HEK293T (cell line): ENCODE measurements around the gene CDC20B.
A peak's percentile ranks its signal among the peaks of the same experiment; 100 is the strongest.

ENCODE experiments used
- ARNT ChIP-seq: fragments of 450-650 bp; IDR thresholded peaks from 2 replicates; pipeline ENCODE4 v1.6.1; 2017; ENCODE audit warnings: mild to moderate bottlenecking
- BHLHE40 ChIP-seq: fragments of 450-650 bp; IDR thresholded peaks from 2 replicates; pipeline ENCODE4 v1.6.1; 2016; ENCODE audit warnings: mild to moderate bottlenecking, moderate library complexity, borderline replicate concordance
- CTBP1 ChIP-seq: fragments of 450-650 bp; IDR thresholded peaks from 2 replicates; pipeline ENCODE4 v1.6.1; 2016; ENCODE audit warnings: borderline replicate concordance
- FOXA1 ChIP-seq: fragments of 450-650 bp; IDR thresholded peaks from 2 replicates; pipeline ENCODE4 v1.6.1; 2016; ENCODE audit warnings: mild to moderate bottlenecking
- FOXK2 ChIP-seq: fragments of 450-650 bp; IDR thresholded peaks from 2 replicates; pipeline ENCODE4 v1.6.1; 2016; ENCODE audit warnings: mild to moderate bottlenecking
- FOXM1 ChIP-seq: fragments of 450-650 bp; IDR thresholded peaks from 2 replicates; pipeline ENCODE4 v1.6.1; 2017; ENCODE audit warnings: mild to moderate bottlenecking, borderline replicate concordance
- HDGF ChIP-seq: fragments of 450-650 bp; IDR thresholded peaks from 2 replicates; pipeline ENCODE4 v1.6.1; 2017; ENCODE audit warnings: antibody characterized with exemption, borderline replicate concordance
- NFRKB ChIP-seq: fragments of 450-650 bp; IDR thresholded peaks from 2 replicates; pipeline ENCODE4 v1.6.1; 2016; ENCODE audit warnings: mild to moderate bottlenecking, moderate library complexity
- PKNOX1 ChIP-seq: fragments of 450-650 bp; IDR thresholded peaks from 2 replicates; pipeline ENCODE4 v1.6.1; 2016
- SP1 ChIP-seq: fragments of 450-650 bp; IDR thresholded peaks from 2 replicates; pipeline ENCODE4 v1.6.1; 2017
- SUZ12 ChIP-seq: fragments of 450-650 bp; IDR thresholded peaks from 2 replicates; pipeline ENCODE4 v1.6.1; 2016; ENCODE audit warnings: mild to moderate bottlenecking
- TARDBP ChIP-seq: fragments of 450-650 bp; IDR thresholded peaks from 2 replicates; pipeline ENCODE4 v1.6.1; 2016
- ZNF384 ChIP-seq: fragments of 450-650 bp; IDR thresholded peaks from 2 replicates; pipeline ENCODE4 v1.6.1; 2016

GRCh38 chr5:55187370-55187769, 14.4 kb upstream of the CDC20B start:
- TF ChIP-seq SP1 (no peak), SUZ12 (no peak), HDGF (no peak), BHLHE40 (no peak), ZNF384 (peak; percentile 67), TARDBP (no peak), FOXK2 (no peak), FOXA1 (no peak), PKNOX1 (no peak), CTBP1 (no peak), FOXM1 (no peak), NFRKB (no peak), ARNT (no peak)
